Keratinocyte (primary cell): Measurements from ENCODE around the gene P2RY8.

Source experiments
- CTCF ChIP-seq, 3 experiments: IDR thresholded peaks in 1 of 3; conservative IDR thresholded peaks in 1 of 3; optimal IDR thresholded peaks in 1 of 3; 2 replicates in 2 of 3; 3 replicates in 1 of 3; pipeline versions ENCODE3 to v1.5.1; 2011; ENCODE audit warnings: low read length in 3 of 3, mild to moderate bottlenecking in 3 of 3, moderate library complexity in 2 of 3, control low read depth in 1 of 3, inconsistent platforms in 1 of 3; ENCODE audit not compliant: insufficient read depth in 2 of 3; ENCODE audit errors: extremely low read depth in 1 of 3
- EZH2 ChIP-seq: IDR thresholded peaks from one replicate; pipeline ENCODE4 v1.6.1; 2012; ENCODE audit warnings: inconsistent platforms, mild to moderate bottlenecking, low read length, moderate library complexity

GRCh38 chrX:1564750-1565683 lies 28.0 kb upstream of the P2RY8 start:
- TF ChIP-seq CTCF (optimal IDR thresholded peaks at IDR 0.05 in 1 of 3, IDR thresholded peaks at IDR 0.05 in 1 of 3, conservative IDR thresholded peaks at IDR 0.05 in 1 of 3; ENCODE audit: extremely low read depth in 1 of 3, insufficient read depth in 2 of 3, low read length in 3 of 3) (no peak), EZH2 (no peak)
